Fibroblast of the aortic adventitia (primary cell): Measurements from ENCODE around the gene PCDH1. TPM values are rescaled to one million over a fixed set of nuclear protein-coding genes. Genes with fewer than 3 reads are reported as not detected.

Experiments
- DNase-seq: peaks from one replicate; pipeline ENCODE4 v3.0.0-alpha.2; 2010; ENCODE audit warnings: low read depth
- H3K4me3 ChIP-seq: 2 replicates; pipeline ENCODE4 v1.5.1; 2011; ENCODE audit warnings: low read depth, mild to moderate bottlenecking, control low read depth, low read length, moderate library complexity
- CTCF ChIP-seq: IDR thresholded peaks from 2 replicates; pipeline ENCODE4 v1.5.1; 2011; ENCODE audit warnings: mild to moderate bottlenecking, low read length, control low read depth, inconsistent platforms; ENCODE audit not compliant: insufficient read depth
- total RNA-seq: library from RNA; depleted of rRNA; stranded (reverse); fragments of >200 nt; gene quantifications from 2 replicates; pipeline ENCODE4 v1.2.3, GENCODE V29; 2012; ENCODE audit warnings: low replicate concordance

Gene PCDH1
- total RNA-seq, 1 donor = 0.90 TPM

- DNase-seq = no peak
- no peak for TF ChIP-seq CTCF
- H3K4me3 ChIP-seq = no peak overlapping the region
Observed at GRCh38 chr5:141868541-141868940, 9.7 kb downstream of the PCDH1 start.

DNA sequence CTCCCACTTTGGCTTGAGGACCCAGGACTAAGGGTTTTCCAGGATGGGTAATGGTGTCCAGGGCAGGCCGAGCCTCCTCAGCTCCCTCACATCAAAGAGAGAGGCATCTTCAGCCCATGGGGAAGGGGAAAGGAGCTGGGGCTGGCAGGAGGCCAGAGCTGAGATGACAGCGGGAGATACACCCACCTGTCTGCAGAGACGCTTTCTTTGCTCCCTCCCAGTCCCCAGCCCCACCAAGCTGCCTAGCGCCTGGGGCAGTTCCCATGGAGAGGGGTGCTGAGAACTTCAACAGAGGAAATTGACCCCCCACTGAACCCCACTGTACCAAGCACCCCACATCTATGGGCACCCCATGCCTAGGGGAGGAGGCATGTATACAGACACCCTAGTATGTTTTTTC is 10.6 kb downstream of the PCDH1 start:
- TF ChIP-seq CTCF = no peak
- no peak for DNase-seq
- H3K4me3 ChIP-seq = no peak overlapping the region

- H3K4me3 ChIP-seq = no peak overlapping the region
- no peak for TF ChIP-seq CTCF
- DNase-seq = no peak
Observed at GRCh38 chr5:141867139-141867538, 11.1 kb downstream of the PCDH1 start.

- TF ChIP-seq CTCF = no peak
- no peak for DNase-seq
- no peak overlapping the region for H3K4me3 ChIP-seq
Observed at GRCh38 chr5:141866096-141866495, 12.1 kb downstream of the PCDH1 start.

GRCh38 chr5:141865406-141865805 is 12.8 kb downstream of the PCDH1 start:
- H3K4me3 ChIP-seq = no peak overlapping the region
- no peak for TF ChIP-seq CTCF
- no peak for DNase-seq

GRCh38 chr5:141864371-141865370 is 13.5 kb downstream of the PCDH1 start:
- no peak for DNase-seq
- no peak for TF ChIP-seq CTCF
- no peak overlapping the region for H3K4me3 ChIP-seq
